NCI-H128 (cell line): ENCODE results near the gene PDHA1.

Source experiments
- DNase-seq: peaks from one replicate; lab custom pipeline; 2025; ENCODE audit not compliant: unreplicated experiment; lab: John Stamatoyannopoulos, UW

PDHA1 gene

DNA sequence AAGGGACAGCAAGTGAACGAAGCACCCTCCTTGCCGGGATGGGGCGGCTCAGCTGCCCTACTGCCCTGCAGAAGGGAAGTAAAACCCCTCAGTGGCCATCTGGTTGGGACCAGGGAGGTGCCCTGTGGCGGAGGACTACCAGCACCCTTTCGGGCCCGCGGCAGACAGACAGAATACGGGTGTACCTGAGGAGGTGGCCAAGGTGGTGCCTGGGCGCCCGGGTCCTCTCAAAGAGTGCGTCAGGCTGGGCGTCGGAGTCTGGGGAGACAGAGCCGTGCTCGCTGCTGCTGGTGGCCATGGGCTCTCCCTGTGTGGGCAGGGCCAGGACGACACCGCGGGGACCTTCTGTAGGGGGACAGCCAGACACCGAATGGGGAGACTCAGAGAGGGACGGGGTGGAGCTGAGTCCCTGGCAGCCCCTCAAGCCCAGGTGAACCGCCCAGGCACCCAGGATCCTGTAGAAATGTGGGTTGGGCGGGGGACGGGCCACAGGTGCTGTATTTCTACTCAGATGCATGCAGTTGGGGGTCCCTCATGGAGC lies 29.7 kb downstream of the PDHA1 start:
- no peak for DNase-seq

DNA sequence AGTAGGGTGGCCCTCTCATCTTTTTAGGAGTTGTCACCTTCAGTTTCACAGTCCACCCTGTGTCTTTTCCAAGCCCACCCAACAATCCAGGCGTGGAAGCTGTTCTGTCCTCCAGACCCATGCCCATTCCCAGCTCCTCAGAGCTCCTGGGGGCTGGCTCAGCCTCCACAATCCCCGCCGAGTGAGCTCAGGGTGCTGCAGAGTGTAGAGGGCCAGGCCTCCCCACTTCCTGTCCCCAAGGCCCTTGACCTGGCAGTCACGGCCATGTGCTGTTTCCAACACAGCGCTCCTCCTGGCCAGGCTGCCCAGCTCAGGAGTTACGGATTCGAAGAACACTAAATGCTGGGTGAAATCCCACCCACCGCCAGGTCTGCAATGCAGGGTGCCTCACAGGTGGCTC lies 31.8 kb downstream of the PDHA1 start:
- no peak for DNase-seq

DNA sequence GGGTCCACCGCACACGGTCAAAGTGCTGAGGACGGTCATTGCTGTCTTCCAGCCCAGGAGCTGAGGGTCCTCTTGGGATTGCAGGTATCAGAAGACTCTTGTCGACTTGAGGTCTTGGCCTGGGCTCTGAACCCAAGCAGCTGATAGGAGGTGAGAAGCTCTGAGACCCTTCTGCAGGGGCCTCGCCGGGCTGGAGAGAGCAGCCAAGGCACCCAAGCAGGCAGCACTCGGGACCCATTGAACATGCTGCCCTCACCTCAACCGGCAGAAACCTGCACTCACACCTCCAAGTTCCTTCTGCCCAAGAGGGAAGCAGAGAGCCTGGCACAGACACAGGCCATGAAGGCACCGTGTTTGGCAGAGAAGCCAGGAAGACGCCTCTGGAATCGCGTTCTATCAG lies 34.1 kb downstream of the PDHA1 start:
- no peak for DNase-seq

DNA sequence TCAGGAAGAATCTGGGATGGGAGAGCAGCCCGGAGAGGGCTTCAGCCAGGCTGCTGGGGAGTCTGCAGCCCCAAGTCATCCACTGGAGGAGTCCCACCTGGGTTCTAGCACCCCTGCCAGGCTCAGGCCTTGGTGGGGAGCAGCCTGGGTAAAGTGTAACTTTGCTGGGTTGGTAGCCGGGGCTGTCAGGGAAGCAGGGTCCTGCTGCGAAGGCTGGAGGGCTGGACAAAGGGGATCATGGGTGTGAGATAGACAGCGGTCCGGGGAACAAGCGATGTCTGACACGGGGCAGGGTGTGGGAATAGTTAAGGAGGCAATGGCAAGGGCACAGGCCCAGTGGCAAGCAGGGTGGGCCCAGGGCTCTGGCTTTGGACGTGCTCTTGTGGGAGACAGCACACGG lies 37.6 kb downstream of the PDHA1 start:
- DNase-seq, result no peak

DNA sequence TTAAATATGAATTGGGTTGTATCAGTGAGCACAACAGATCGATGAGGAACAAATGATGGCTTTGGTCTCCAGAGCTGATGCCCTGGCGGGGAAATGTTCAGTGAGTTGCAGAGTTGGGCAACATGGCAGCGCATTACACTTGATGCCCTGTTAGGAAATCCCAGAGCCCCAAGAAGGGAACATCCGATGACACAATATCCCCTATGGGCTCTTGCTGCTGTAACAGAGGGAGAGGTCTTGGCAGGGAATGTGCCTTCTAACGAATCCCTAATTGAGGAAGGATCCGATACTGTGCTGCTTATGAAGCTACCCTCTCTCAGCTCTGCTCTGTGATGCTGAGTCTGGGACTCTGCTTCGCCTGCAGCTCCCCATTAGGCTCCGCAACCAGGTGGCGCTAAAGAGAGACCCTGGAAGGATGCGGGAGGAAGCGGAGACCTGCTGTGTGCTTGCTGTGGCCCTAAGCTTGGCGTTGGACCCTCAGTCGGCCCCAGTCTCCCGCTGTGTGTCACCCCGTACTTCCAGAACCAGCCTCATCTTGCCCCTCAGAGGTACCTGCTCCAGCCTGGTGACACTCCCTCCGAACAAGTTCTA lies 38.9 kb downstream of the PDHA1 start:
- DNase-seq, result peak; percentile 10

DNA sequence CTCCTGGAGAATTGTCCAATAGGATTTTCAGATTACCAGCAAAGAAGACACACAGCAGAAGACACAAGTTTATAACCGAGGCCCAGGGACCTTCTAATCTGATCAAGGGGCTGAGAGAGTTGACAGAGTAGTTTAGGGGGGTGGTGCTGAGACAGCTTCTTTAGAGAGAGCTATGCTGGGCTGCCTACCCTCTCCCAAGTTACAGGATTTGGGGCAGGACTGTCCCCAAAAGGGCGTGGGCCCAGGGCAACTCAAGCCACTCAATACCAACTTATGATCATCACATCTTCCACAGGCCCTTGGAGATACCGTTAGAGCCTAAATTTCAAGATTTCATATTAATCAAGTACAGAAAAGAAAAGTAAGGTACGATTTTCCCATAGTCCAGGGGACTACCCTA lies 43.0 kb downstream of the PDHA1 start:
- DNase-seq, result no peak

DNA sequence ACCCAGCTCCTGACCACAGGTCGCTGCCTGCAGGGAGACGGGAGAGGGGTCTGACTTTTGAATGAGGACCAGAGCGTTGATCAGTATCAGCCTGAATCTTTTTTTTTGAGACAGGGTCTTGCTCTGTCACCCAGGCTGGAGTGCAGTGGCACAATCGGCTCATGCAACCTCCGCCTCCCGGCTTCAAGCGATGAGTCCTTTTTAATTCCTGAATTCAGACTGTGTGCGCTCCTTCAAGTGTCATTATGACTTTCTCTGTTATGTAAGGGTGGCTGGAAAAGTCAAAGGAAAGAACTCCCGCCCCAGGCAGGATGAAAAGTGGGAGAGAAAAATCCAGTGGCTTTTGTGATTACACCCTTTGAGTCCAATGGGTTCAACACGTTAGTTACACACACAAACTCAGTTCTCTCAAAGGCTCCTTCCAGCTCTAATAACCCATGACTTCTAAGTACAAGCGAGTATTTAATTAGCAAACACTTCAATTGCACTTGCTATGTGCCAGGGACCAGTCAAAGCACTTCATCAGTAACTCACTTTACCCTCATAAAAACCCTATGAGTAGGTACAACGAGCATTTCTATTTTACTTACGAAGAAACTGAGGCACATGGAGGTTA lies 44.4 kb downstream of the PDHA1 start:
- DNase-seq, result no peak

DNA sequence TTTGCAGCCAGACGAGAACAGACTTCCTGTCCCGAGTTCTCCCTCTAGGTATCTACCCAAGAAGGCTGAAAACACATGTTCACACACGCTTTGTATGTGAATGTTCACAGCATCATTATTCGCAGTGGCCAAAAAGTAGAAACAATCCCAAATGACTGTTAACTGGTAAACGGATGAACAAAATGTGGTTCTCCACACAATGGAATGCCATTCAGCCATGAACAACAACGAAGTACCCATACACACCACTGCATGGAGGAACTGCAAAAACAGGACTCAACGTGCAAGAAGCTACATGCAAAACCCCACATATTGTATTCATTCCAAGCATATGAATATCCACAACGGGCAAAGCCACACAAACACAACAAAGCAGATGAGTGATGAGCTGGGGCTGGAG lies 45.0 kb downstream of the PDHA1 start:
- DNase-seq, result no peak

DNA sequence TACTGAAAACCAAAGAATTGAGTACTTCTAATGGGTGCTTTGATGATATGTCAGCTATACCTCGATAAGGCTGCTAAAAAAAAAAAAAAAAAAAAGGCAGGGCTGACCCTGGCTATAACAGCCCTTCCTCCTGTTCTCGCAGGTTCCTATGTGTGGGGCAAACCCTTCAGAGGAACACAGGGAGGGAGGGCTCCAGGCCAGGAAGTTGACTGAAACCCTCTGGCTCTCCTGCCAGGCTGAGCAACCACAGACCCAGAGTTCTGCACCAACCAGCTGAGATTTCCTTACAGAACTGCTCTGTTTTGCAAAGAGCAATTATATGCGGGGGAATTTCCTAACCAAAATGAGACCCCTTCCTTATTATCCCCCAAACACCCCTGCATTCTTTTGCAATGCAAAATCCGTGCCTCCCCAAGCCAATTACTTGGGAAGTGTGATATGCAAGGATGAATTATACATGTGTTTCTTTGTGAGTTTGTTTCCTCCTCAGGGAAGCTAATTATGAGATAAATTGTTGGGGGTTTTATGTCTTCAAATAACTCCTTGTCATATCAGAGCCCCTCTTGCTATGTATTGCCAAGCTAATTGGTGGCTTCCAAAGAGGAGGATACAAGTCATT lies 45.6 kb downstream of the PDHA1 start:
- DNase-seq, result no peak

DNA sequence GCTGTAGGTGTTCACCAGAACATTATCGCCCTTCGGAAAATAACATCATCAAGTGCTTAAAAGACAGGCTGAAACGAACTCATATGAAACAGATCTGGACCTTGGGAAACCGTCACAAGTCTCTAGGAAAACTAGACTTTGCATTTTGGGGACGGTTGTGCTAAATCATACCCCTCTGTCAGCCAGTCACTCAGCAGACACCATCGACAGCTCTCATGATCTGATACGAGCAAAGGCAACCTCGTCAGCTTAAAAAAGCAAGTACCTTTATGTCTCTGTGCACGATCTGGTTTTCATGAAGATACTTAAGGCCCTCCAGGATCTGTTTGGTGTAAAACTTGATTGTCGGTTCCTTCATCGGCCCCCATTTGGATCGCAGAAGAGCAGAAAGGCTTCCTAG lies 48.4 kb downstream of the PDHA1 start:
- no peak for DNase-seq

DNA sequence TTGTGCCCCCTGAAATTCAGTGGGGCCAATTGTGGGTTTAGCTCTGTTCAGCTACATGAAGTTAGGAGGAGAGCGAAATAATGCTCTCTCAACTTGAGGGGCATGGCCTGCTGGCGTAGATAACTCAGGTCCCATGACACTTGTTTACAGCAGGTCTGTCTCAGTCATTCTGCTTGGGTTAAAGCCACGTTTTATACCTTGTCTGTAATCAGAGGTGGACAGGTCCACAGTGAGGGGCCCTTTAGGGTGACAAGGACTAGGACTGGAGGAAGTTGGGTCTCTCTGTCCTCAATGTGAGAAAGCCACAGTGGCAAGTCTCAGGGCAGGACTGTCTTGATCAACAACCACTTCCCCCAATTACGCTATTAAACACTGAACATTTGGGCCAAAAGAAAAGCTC lies 49.0 kb downstream of the PDHA1 start:
- no peak for DNase-seq

DNA sequence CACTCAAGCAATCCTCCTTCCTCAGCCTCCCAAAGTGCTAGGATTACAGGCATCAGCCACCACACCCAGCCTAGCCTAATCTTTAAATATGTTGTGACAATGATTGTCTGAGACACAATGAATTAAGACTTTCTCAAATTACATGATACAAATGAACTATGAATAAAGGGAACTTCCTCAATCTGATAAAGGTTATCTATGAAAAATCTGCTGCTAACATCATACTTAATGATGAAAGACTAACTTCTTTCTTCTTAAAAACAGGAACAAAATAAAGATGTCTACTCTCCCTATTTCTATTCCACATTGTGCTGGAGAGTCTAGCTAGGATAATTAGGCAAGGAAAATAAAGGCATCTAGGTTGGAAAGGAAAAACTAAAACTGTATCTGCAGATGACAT lies 60.0 kb downstream of the PDHA1 start:
- no peak for DNase-seq

DNA sequence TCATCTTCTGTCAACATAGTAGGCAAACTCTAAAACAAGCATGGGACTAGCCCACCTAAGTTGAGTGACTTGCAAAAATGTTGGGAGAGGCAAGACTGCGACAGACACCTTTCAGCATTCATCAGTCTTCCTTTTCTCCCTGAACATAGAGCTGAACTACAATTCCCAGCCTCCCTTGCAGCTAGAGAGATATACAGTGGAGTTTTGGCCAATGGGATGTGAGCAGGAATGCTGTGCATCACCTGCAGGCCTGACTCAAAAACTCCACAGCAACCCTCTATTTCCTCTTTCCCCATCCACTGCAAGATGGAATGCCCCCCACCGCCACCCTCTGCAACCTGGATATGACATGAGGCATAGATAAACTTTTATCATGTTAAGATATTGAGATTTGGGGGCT lies 66.5 kb downstream of the PDHA1 start:
- no peak for DNase-seq
